GM19372 (cell line): ENCODE measurements around the gene LYPD4.

Experiments
- ATAC-seq: cut with Tn5 transposase; IDR thresholded peaks from one replicate; pipeline ENCODE4 v1.9.1; 2021; ENCODE audit warnings: mild to moderate bottlenecking, low read depth, moderate library complexity; ENCODE audit not compliant: unreplicated experiment

The LYPD4 gene

DNA sequence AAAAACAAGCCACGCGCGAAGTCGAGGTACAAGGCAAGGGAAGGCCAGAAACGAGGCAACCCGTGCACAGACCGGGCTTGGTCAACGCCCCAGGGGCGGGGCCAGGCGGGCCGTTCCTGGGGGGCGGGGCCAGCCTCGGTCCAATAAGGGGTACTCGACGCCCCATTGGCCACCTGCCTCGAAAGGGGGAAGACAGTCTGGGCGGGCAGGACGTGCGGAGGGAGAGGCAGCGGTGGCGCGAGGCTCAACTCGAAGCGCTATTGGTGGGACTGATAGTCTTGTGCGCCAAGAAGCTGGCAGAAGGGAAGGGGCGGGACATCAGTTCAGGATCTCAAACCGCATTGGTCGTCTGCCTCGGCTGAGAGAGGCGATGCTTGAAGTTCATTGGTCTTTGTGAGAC lies at the start of gene LYPD4:
LYPD4 (minus strand) TSS at position 83 of the 400 bp plus-strand sequence. CDS start 5,398 bp downstream, outside the sequence.
- no peak for ATAC-seq

GRCh38 chr19:41893899-41894298 lies 49.4 kb upstream of the LYPD4 start:
- ATAC-seq: no peak

- no peak for ATAC-seq
Observed at GRCh38 chr19:41892173-41892902, 47.9 kb upstream of the LYPD4 start.

- no peak for ATAC-seq
Observed at GRCh38 chr19:41890936-41891335, 46.5 kb upstream of the LYPD4 start.

- no peak for ATAC-seq
Observed at GRCh38 chr19:41889896-41890295, 45.4 kb upstream of the LYPD4 start.

DNA sequence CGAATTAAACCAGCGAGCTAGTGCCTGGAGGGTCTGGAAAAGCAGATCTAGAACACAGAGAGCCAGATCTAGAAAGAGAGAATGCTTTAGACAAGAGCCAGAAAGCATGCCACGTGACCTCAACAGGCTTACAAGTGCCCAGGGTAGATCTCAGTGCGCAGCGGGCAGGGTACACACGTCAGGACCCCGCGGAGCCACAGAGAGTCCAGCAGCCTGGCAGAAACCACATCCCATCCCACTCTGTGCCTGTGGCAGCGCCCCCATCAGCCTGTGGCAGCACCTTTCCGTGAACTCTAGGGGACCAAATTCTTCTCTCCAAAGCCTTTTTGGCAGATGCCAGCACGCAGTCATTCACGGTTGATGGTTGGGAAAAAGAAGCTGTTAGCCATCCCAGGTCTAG lies 44.4 kb upstream of the LYPD4 start:
- ATAC-seq: no peak

GRCh38 chr19:41887711-41888382 lies 43.4 kb upstream of the LYPD4 start:
- no peak for ATAC-seq

DNA sequence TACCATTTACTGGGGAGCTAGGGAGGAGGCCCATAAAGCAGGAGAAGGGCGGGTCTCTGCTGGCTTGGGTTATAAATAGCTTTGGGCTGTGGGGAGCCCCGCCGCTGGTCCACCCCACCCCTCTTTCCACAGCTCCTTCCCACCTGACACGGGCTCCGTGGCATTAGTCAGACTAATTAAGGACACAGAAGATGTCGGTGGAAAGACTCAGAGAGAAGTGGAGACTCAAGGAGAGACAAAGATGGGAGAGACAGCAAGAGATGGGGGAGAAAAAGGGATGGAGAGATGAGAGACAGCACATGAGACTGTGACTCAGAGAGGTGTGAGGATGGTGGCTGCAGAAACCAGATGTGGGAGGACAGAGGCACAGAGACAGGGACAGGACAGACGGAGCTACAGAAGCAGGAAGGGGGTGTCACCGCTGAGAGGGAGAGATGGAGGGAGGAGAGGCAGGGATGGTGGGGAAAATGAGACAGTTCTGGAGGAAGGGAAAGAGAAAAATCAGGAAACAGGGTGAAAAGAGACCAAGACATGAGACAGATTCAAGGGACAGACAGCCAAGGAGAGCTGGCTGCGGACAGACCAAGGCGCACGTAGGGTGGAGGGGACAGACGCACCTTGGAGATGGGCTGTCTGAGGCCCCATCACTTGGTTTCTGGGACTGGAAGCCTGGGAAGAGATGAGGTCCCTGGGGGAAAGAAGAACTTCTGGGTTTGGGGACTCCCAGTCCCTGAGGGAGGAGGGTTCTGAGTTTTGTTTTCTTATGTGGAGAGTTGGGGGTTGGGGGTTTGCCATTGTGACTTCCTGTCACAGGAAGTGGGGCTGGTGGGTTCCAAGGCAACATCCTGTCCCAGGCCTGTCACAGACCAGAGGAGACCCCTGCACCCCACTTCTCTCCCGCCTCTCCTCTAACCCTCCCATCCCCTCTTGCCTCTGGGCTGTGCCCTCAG lies 42.6 kb upstream of the LYPD4 start:
- ATAC-seq: no peak

DNA sequence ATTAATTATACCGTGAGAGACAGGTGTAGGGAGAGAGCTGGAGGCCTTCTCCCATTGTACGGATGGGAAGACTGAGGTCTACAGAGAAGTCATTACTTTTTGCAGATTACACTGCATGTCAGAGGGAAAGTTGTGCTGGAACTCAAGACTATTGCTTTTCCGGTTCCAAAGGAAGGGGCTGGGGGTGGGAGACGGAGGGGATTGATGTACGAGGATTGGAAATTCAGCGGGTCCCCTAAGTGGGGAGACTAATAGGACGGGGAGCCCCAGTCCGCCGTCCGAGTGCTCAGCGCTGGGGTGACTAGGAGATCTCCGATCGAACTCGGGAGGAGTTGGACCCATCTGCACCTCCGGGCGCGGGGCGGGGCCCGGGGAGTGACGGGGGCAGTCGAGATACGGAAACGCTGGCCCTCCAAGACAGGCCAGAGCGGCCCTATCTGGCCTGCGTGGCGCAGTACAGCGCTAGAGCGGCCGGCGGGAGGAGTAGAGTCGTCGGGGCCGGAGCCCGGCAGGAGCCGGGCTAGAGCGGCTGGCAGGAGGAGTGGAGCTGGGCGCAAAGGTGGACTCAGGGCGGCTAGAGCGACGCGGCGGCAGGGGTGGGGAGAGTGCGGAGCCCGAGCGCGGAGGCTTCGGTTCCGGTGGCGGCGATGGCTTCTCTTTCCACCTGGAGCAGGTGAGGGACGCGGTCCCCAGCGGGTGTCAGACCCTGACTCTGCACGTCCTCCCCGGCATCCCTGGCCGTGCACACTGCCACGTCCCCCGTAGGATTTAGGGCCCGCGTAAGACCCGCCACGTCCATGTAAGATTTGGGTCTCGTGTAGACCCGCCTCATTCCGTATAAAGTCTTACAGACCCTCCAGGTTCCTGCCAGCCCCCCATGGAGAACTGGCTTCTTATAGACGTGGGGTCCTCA lies 39.6 kb upstream of the LYPD4 start:
- ATAC-seq: peak; percentile 81

DNA sequence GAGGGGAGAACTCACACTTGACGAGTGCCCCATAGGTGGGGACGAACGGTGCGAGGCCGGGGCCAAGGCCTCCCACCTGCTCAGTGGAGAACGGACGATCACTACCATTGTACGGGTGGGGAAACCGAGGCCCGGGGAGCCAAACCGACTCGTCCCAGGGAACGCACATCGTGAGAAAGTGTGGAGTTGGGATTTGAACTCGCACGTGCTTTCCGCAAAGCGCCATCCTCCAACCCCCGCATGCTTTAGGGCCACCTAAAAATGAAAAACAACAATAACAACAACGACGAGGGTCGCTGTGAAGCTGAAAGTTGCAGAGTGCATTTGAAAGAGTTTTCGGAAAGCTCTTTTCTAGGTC lies 39.0 kb upstream of the LYPD4 start:
- ATAC-seq: no peak

DNA sequence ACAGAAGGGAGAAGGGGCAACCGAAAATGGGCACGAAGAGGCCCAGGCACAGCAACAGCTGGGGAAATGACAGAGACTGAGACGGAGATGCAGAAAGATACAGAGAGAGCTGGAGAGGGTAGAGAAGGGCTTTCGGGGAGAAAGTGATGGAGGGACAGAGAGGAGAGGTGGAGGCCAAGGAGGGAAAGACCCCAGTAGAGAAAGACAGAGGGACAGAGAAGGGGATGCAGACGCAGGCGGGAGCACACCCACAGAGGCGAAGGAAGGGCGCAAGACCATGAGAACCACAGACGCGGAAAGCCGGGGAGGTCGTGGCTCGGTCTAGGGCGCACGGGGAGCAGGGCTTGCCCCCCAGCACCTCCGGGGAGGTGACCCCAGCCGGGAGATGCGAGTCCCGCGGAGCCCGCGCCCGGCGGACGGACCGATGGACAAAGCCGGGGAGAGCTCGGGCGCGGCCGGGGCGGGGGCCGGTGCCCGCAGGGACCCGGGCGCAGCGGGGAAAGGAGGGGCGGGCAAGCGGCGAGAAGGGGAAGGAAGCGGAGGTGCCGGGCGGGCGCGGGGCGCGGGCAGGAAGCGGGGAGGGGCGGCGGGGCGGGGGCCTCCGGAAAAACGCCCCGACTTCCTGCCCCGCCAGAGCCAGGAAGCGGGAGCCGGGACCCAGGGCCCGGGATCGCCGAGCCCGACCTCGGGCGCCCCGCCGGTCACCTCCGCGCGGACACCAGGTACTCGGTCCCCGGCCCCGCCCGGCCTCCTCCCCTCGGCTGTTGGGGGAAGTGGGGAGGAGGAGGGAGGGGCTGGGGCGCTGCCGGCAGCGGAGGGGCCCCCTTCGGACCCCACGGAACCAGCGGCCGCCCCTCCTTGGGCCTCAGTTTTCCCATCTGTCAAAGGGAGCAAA lies 38.3 kb upstream of the LYPD4 start, which contains the start of gene ARHGEF1:
ARHGEF1 (plus strand) TSS at position 617 of the 895 bp plus-strand sequence. CDS start 4,899 bp downstream, outside the sequence.
- no peak for ATAC-seq

- no peak for ATAC-seq
Observed at GRCh38 chr19:41880329-41880708, 35.8 kb upstream of the LYPD4 start.

DNA sequence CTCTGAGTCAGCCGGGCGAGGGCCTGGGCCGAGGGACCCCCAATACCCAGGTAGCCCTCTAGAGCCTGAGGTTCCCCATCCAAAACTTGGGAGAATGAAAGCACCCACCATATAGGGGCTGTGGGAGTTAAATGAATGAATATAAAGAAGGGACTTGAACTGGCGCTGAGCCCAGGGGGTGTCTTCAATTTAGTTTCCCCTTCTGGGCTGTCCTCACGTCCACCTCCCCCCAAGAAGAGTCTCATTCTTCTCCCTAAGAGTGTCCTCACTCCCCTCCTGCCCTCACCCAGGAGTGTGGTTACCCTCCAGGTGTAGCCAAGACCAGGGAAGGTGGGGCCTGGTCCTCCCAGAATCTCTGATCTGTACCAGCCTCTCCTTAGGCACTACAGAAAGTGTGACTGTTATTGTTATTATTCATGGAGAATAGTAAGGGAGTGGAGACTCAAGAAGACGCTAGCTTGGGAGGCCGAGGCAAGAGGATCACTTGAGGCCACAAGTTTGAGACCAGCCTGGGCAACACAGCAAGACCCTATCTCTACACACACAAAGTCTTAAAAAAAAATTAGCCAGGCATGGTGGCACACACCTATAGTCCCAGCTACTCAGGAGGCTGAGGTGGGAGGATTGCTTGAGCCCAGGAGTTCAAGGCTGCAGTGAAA lies 35.3 kb upstream of the LYPD4 start:
- no peak for ATAC-seq

- no peak for ATAC-seq
Observed at GRCh38 chr19:41879080-41879479, 34.6 kb upstream of the LYPD4 start.

DNA sequence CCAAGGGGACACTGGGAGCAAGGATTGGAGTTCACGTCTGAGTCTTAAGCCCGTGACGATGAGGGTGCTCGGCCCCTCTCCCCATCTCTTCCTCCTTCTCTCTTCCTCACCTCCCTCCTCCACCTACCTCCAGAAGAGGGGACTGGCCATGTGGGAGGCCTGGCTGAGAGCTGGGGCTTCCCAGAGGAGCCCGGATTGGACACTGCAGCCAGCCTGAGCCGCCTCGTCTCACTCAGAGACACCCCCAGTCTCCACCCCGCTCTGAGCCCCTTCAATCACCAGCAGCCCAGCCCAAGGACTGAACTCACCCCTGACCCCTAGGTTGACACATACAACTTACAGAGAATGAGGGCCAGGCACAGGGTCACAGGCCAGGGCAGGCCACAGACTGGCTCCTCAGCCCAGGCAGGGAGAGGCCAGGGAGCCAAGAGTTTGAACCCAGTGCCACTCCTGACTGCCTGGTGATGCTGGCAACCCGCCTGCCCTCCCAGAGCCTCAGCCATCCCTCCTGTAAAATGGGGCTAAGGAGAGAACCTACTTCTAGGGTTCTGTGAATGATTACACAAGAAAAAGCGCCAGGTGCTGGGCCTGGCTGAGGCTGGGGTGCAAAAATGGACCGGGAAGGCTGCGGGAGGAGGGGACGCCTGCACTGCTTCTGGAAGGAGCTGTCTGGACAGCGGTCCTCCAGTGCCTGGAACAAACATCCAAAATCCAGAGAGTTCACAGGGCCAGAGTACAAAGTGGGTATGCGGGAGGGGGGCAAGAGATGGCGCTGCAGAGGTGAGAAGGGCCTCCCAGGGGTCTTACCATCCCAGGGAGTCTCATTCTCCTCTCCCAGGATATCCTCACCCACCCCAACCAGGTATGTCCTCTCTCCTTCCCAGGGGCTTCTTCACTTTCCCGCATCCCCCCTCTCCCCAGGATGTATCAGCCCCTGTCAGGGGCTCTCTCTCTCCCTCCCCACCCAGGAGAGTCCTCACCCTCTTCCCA lies 33.7 kb upstream of the LYPD4 start:
- no peak for ATAC-seq

- peak; percentile 55 for ATAC-seq
Observed at GRCh38 chr19:41876847-41877832, 32.7 kb upstream of the LYPD4 start, which contains the start of gene CD79A. Gene CD79A (plus strand): TSS chr19:41877279. CDS start chr19:41877305, 26 bp downstream.
